GM12878 (cell line): ENCODE results near the gene ZNF81. TPM values are rescaled to one million over a fixed set of nuclear protein-coding genes. Genes with fewer than 3 reads are reported as not detected.
A peak's percentile ranks its signal among the peaks of the same experiment; 100 is the strongest.

Experiments
- ATAC-seq: fragments of 200-7000 bp; cut with Tn5 transposase; 3 replicates; pipeline ENCODE4 v1.9.1; 2020; ENCODE audit warnings: mild to moderate bottlenecking, moderate library complexity
- Bru-seq: library from RNA; stranded (reverse); fragments of 400-500 nt; gene quantifications from one replicate; lab custom pipeline; 2021; lab: Mats Ljungman, UMichigan
- BruChase-seq, 2 experiments: library from RNA; stranded (reverse); fragments of 400-500 nt; gene quantifications; one replicate each; lab custom pipeline; 2021; lab: Mats Ljungman, UMichigan
- BruUV-seq: library from RNA; stranded (reverse); fragments of 400-500 nt; replicated peaks from 2 replicates; lab custom pipeline; 2021; lab: Mats Ljungman, UMichigan
- CTCF ChIA-PET: fragments of 300-600 bp; sonication (Branson Sonifier 250); formaldehyde crosslinking; extraction: SDS; loops from one replicate; lab custom pipeline; 2021; ENCODE audit warnings: inconsistent platforms; lab: Yijun Ruan, JAX
- POLR2A ChIA-PET: fragments of 350-600 bp; formaldehyde crosslinking; extraction: SDS; loops from one replicate; lab custom pipeline; 2021; ENCODE audit warnings: inconsistent platforms; lab: Charles Lee
- RAD21 ChIA-PET: fragments of 300-600 bp; sonication (Branson Sonifier 250); formaldehyde crosslinking; loops from one replicate; lab custom pipeline; 2023; ENCODE audit warnings: antibody characterized with exemption; ENCODE audit not compliant: unreplicated experiment; lab: Charles Lee
- SMC1A ChIA-PET: fragments of 300-600 bp; sonication (Branson Sonifier 250); formaldehyde crosslinking; loops from one replicate; lab custom pipeline; 2023; ENCODE audit not compliant: unreplicated experiment, uncharacterized antibody; lab: Charles Lee
- DNase-seq: peaks from one replicate; pipeline ENCODE4 v3.0.0-alpha.2; 2011; ENCODE audit warnings: low read depth, low spot score
- FAIRE-seq: peaks from 3 replicates; lab custom pipeline; 2011; peaks lifted over from hg19 to GRCh38; lab: Jason Lieb, UNC
- H2AFZ ChIP-seq: 2 replicates; pipeline ENCODE4 v1.6.0; 2011; ENCODE audit warnings: low read depth, low read length, control low read depth; ENCODE audit not compliant: control insufficient read depth
- H3K27ac ChIP-seq: 2 replicates; pipeline ENCODE4 v1.5.1; 2011; ENCODE audit warnings: control low read depth; ENCODE audit not compliant: control insufficient read depth, insufficient read depth
- H3K27me3 ChIP-seq, 2 experiments: replicated peaks in 1 of 2; 2 replicates each; pipeline versions ENCODE4 v1.6.0 to v1.6.1; 2011; ENCODE audit warnings: low read length in 1 of 2; ENCODE audit not compliant: control insufficient read depth in 2 of 2, insufficient read depth in 2 of 2
- H3K36me3 ChIP-seq, 2 experiments: 2 replicates each; pipeline ENCODE4 v1.5.1; 2011; ENCODE audit warnings: low read length in 1 of 2; ENCODE audit not compliant: control insufficient read depth in 2 of 2, insufficient read depth in 2 of 2
- H3K4me1 ChIP-seq: 2 replicates; pipeline ENCODE4 v1.6.1; 2011; ENCODE audit warnings: mild to moderate bottlenecking, low read length, moderate library complexity, mixed read lengths; ENCODE audit not compliant: control insufficient read depth, insufficient read depth
- H3K4me2 ChIP-seq: 2 replicates; pipeline ENCODE4 v1.6.0; 2011; ENCODE audit warnings: control low read depth; ENCODE audit not compliant: control insufficient read depth, insufficient read depth
- H3K4me3 ChIP-seq: fragments of 200-600 bp; sonication (generic); 2 replicates; pipeline ENCODE4 v1.5.1; 2016
- H3K79me2 ChIP-seq: 2 replicates; pipeline ENCODE4 v1.6.0; 2011; ENCODE audit warnings: low read length; ENCODE audit not compliant: control insufficient read depth, insufficient read depth
- H3K9ac ChIP-seq: 2 replicates; pipeline ENCODE4 v1.8.0; 2011; ENCODE audit warnings: low read length, control low read depth, mixed read lengths; ENCODE audit not compliant: control insufficient read depth, insufficient read depth
- H3K9me3 ChIP-seq: replicated peaks from 3 replicates; pipeline ENCODE4 v1.5.1; 2011; ENCODE audit warnings: mild to moderate bottlenecking, low read length; ENCODE audit not compliant: control insufficient read depth, insufficient read depth
- H4K20me1 ChIP-seq: 2 replicates; pipeline ENCODE4 v1.6.0; 2011; ENCODE audit not compliant: control insufficient read depth, insufficient read depth
- BHLHE40 ChIP-seq, 2 experiments: fragments of 450-650 bp in 1 of 2; IDR thresholded peaks; 2 replicates each; pipeline ENCODE4 v1.6.1; 2011 to 2017; ENCODE audit warnings: low read depth in 2 of 2, borderline replicate concordance in 1 of 2, improper control_type of control experiment in 1 of 2, low read length in 1 of 2, mild to moderate bottlenecking in 1 of 2
- EP300 ChIP-seq, 2 experiments: fragments of 150-350 bp in 1 of 2; IDR thresholded peaks; 2 replicates each; pipeline ENCODE4 v1.6.1; 2011 to 2012; ENCODE audit warnings: low read depth in 2 of 2, low read length in 2 of 2, borderline replicate concordance in 1 of 2, improper control_type of control experiment in 1 of 2, inconsistent platforms in 1 of 2; ENCODE audit not compliant: control insufficient read depth in 1 of 2
- IKZF2 ChIP-seq, 2 experiments: fragments of 450-650 bp; IDR thresholded peaks; 2 replicates each; pipeline ENCODE4 v1.6.1; 2017; ENCODE audit warnings: mild to moderate bottlenecking in 2 of 2, moderate library complexity in 2 of 2
- PML ChIP-seq: IDR thresholded peaks from 2 replicates; pipeline ENCODE4 v1.6.1; 2012; ENCODE audit warnings: low read length, inconsistent platforms
- POLR2A ChIP-seq: IDR thresholded peaks from 2 replicates; pipeline ENCODE4 v1.6.1; 2011; ENCODE audit warnings: low read depth, mild to moderate bottlenecking, low read length
- RCOR1 ChIP-seq: conservative IDR thresholded peaks from 2 replicates; pipeline ENCODE4 v1.6.1; 2012; ENCODE audit warnings: low read depth, low read length, improper control_type of control experiment
- WGBS: methylation state at CpG from one replicate; pipeline ENCODE4 v1.1.6; 2016; ENCODE audit warnings: low lambda C conversion rate; ENCODE audit not compliant: insufficient replicate concordance, insufficient coverage; ENCODE audit errors: missing lambda C conversion rate; 5-methylcytosine and 5-hydroxymethylcytosine counted together
- in situ Hi-C: fragments of 300-500 bp; cut with MboI; formaldehyde crosslinking; loops from 9 replicates; pipeline ENCODE4 v1.14.3; 2018; ENCODE audit warnings: mixed read lengths
- intact Hi-C: fragments of 100-400 bp; cut with micrococcal nuclease; formaldehyde crosslinking; loops from one replicate; pipeline ENCODE4 v1.14.2; 2022; ENCODE audit not compliant: unreplicated experiment
- long read RNA-seq, 2 experiments: library from polyadenylated mRNA; unstranded; transcript quantifications; one replicate each; pipeline ENCODE4 v2.0.0, GENCODE V29; 2019 to 2020
- polyA minus RNA-seq, 3 experiments: library from RNA; depleted of rRNA, polyadenylated mRNA; stranded (reverse); fragments of >200 nt; gene quantifications; 2 replicates each; pipeline ENCODE4 v1.2.3, GENCODE V29; 2011
- polyA plus RNA-seq, 11 experiments: library from polyadenylated mRNA; depleted of rRNA in 4 of 11; unstranded in 6 of 11; stranded (reverse) in 5 of 11; fragments of >200 nt; fragmentation: Nextera tagmentation in 4 of 11; fragmentation: Illumina TruSeq in 1 of 11; extraction: Ambion mirVana in 4 of 11; extraction: Trizol in 1 of 11; gene quantifications; 1 replicate in 1 of 11; 2 replicates in 10 of 11; pipeline versions ENCODE4 v1.2.1 to v1.2.3, GENCODE V29; 2011 to 2016; ENCODE audit warnings: inconsistent platforms in 2 of 11, missing spikeins in 2 of 11, low read depth in 1 of 11
- total RNA-seq, 4 experiments: library from RNA; depleted of rRNA in 3 of 4; stranded (reverse); fragments of >200 nt in 3 of 4; fragmentation: Illumina TruSeq in 1 of 4; extraction: Trizol in 1 of 4; gene quantifications; 2 replicates each; pipeline versions ENCODE4 v1.2.1 to v1.2.3, GENCODE V29; 2013 to 2021
- TF ChIP-seq, protein P1 (sequence below): fragments of 450-650 bp; IDR thresholded peaks from 2 replicates; pipeline ENCODE4 v1.6.1; 2016; ENCODE audit warnings: mild to moderate bottlenecking, moderate library complexity, borderline replicate concordance
- TF ChIP-seq, protein P2 (sequence below): IDR thresholded peaks from 2 replicates; pipeline ENCODE4 v1.6.1; 2012; ENCODE audit warnings: low read depth, low read length, improper control_type of control experiment
- TF ChIP-seq, protein P3 (sequence below): fragments of 450-650 bp; IDR thresholded peaks from 2 replicates; pipeline ENCODE4 v1.6.1; 2016; ENCODE audit warnings: mild to moderate bottlenecking

ZNF81 gene
- total RNA-seq (2013; cell fraction: nucleolus; rRNA removed), result 18.0 and 20.0 TPM in 2 replicates
- 5.1 and 5.2 TPM in 2 replicates for total RNA-seq (2014; rRNA removed)
- total RNA-seq (2014; rRNA removed; fragmentation: Illumina TruSeq; extraction: Trizol), result 5.4 and 5.9 TPM in 2 replicates
- 7.2 and 7.5 TPM in 2 replicates for total RNA-seq (2021)
- 2.4 TPM for polyA plus RNA-seq (2011; ENCODE audit: low read depth)
- 5.5 and 6.1 TPM in 2 replicates for polyA plus RNA-seq (2011; rRNA removed)
- 3.2 and 4.4 TPM in 2 replicates for polyA plus RNA-seq (2011; cell fraction: cytosol; rRNA removed)
- 6.3 and 6.8 TPM in 2 replicates for polyA plus RNA-seq (2011; cell fraction: nucleus; rRNA removed)
- polyA plus RNA-seq (2012), result 2.1 and 3.5 TPM in 2 replicates
- 4.3 and 4.9 TPM in 2 replicates for polyA plus RNA-seq (2014; fragmentation: Illumina TruSeq; extraction: Trizol)
- polyA plus RNA-seq (2014; fragmentation: Nextera tagmentation; extraction: Ambion mirVana), result 1 to 10 TPM; 3.4 to 4.3 TPM
- 2.6 and 4.4 TPM in 2 replicates for polyA plus RNA-seq (2014; rRNA removed)
- polyA plus RNA-seq (2016; fragmentation: Nextera tagmentation; extraction: Ambion mirVana), result 1 to 10 TPM; 3.8 to 4.1 TPM
- 9.4 and 13.3 TPM in 2 replicates for polyA minus RNA-seq (2011; rRNA and poly(A)+ RNA removed)
- polyA minus RNA-seq (2011; cell fraction: cytosol; rRNA and poly(A)+ RNA removed), result 2.8 and 3.7 TPM in 2 replicates
- polyA minus RNA-seq (2011; cell fraction: nucleus; rRNA and poly(A)+ RNA removed), result 5.7 and 10.4 TPM in 2 replicates
- percentile 58 among the genes with signal in this experiment for Bru-seq, nascent RNA
- BruChase-seq, experiment 1, labeled RNA remaining after a 6-hour chase, result percentile 61 among the genes with signal in this experiment
- BruChase-seq, experiment 2, labeled RNA remaining after a 2-hour chase, result percentile 64 among the genes with signal in this experiment
- long read RNA-seq, experiment 1, partial matches to known transcripts, result 0 of 2 reads
- long read RNA-seq, experiment 1, other reads (novel, unspliced or antisense), result 2 of 2 reads
- long read RNA-seq, experiment 2, partial matches to known transcripts, result 0 of 5 reads
- long read RNA-seq, experiment 2, other reads (novel, unspliced or antisense), result 5 of 5 reads

DNA sequence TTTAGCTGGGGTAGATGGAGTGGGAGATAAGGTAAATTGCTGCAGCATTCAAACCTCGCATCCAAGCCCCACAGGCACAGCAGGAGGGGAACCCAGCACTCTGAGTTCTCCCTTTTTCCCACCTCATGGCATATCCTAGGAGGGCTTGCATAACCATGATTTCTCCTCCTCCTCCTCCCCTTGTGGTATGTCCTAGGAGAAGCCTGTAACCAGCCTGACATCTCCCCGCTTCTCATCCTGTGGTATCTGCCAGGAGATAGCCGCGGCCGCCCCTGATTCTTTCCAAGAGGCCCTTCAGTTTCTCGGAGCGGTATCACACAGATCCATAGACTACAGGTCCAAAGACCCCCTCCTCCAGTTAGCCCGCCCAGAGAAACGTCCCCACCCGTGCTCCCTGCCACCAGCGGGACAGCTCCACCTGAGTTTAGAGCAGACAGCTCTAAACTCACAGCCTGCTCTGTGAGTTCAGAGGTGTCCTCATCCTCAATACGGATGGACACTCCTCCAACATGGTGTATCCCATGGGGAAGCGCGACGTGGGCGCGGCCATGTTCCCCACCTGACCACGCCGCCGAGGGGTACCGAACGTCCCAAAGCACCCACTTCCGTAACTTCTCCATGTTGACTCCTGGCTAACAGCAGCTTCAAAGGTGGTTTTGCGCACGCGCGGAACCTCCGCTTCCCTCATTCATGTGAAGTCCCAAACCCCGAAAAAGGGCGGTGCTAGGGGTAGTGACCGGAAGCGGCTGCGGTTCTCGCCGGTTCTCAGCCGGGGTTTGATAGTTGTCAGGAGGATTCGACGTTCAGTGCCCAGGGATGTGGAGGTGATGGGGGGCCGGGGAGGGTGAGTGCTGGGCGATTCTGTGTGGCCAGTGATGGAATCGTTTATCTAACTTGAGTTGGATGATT lies at the start of gene ZNF81:
ZNF81 (plus strand) TSS at position 739 of the 909 bp plus-strand sequence. CDS start 9,366 bp downstream, outside the sequence.
- Histone ChIP-seq H3K36me3 (no peaks in the 10 kb centered on the region), H3K4me2 (peak within 1 kb of the TSS; percentile 70), H3K9ac (peak within 1 kb of the TSS; percentile 74), H3K9me3 (no peaks in the 10 kb centered on the region; the same call in 2 of the 3 replicates), H3K27me3 (no peaks in the 10 kb centered on the region), H3K27ac (peak within 1 kb of the TSS; percentile 50), H3K4me1 (no peaks in the 10 kb centered on the region), H3K79me2 (peaks cover 10% of the 10 kb centered on the region; the same call in 1 of the 2 replicates), H4K20me1 (no peaks in the 10 kb centered on the region), H2AFZ (peak within 1 kb of the TSS; percentile 79), H3K4me3 (peak within 1 kb of the TSS; percentile 66)
- WGBS, result 18% methylated on average over 41 of the region's 41 CpGs
- ATAC-seq (peak; percentile 97), FAIRE-seq (peak; percentile 71), DNase-seq (peak; percentile 91)
- ChIA-PET RAD21 (interaction anchor here (0.9 to 1.2 kb wide), 2 partner anchors 17 to 191 kb away, joined by 3 to 5 read pairs; no protein-coding TSS in a partner anchor), CTCF (interaction anchor here (0.7 to 3.4 kb wide), 7 partner anchors 10 to 194 kb away, joined by 3 to 11 read pairs (median 4); no protein-coding TSS in a partner anchor), POLR2A (interaction anchor here (1.7 to 2.1 kb wide), 2 partner anchors 105 to 185 kb away, joined by 3 to 5 read pairs; no protein-coding TSS in a partner anchor), SMC1A (interaction anchor here (1.2 to 2.3 kb wide), 10 partner anchors 10 to 189 kb away, joined by 3 to 9 read pairs (median 5); no protein-coding TSS in a partner anchor)
- intact Hi-C loops, result loop anchor here (5.0 kb wide), 2 partner anchors 179 to 274 kb away; partner anchors contain the start of genes ARAF and UXT
- BruUV-seq, result TSS peak; percentile 73
- in situ Hi-C loops, result no loop called here
- TF ChIP-seq, protein P1, sequence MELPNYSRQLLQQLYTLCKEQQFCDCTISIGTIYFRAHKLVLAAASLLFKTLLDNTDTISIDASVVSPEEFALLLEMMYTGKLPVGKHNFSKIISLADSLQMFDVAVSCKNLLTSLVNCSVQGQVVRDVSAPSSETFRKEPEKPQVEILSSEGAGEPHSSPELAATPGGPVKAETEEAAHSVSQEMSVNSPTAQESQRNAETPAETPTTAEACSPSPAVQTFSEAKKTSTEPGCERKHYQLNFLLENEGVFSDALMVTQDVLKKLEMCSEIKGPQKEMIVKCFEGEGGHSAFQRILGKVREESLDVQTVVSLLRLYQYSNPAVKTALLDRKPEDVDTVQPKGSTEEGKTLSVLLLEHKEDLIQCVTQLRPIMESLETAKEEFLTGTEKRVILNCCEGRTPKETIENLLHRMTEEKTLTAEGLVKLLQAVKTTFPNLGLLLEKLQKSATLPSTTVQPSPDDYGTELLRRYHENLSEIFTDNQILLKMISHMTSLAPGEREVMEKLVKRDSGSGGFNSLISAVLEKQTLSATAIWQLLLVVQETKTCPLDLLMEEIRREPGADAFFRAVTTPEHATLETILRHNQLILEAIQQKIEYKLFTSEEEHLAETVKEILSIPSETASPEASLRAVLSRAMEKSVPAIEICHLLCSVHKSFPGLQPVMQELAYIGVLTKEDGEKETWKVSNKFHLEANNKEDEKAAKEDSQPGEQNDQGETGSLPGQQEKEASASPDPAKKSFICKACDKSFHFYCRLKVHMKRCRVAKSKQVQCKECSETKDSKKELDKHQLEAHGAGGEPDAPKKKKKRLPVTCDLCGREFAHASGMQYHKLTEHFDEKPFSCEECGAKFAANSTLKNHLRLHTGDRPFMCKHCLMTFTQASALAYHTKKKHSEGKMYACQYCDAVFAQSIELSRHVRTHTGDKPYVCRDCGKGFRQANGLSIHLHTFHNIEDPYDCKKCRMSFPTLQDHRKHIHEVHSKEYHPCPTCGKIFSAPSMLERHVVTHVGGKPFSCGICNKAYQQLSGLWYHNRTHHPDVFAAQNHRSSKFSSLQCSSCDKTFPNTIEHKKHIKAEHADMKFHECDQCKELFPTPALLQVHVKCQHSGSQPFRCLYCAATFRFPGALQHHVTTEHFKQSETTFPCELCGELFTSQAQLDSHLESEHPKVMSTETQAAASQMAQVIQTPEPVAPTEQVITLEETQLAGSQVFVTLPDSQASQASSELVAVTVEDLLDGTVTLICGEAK, result peak; percentile 29; the same call in 1 of the 2 replicates
- TF ChIP-seq RCOR1 (0 out of 2 replicates have a peak, but pooled peaks have one; percentile 68), BHLHE40 (IDR thresholded peaks at IDR 0.05; ENCODE audit: borderline replicate concordance in 1 of 2, low read depth in 2 of 2, low read length in 1 of 2) (peak in 1 of 2 experiments; percentile 26; a peak in 1 of 4 replicates), POLR2A (peak; percentile 85), IKZF2 (IDR thresholded peaks at IDR 0.05) (peak; percentile 32 to 48; a peak in 2 of 4 replicates), PML (peak; percentile 48; the same call in 1 of the 2 replicates), EP300 (IDR thresholded peaks at IDR 0.05; ENCODE audit: borderline replicate concordance in 1 of 2, control insufficient read depth in 1 of 2, low read depth in 2 of 2, low read length in 2 of 2) (no peak)
- TF ChIP-seq, protein P2, sequence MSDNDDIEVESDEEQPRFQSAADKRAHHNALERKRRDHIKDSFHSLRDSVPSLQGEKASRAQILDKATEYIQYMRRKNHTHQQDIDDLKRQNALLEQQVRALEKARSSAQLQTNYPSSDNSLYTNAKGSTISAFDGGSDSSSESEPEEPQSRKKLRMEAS, result no peak
- TF ChIP-seq, protein P3, sequence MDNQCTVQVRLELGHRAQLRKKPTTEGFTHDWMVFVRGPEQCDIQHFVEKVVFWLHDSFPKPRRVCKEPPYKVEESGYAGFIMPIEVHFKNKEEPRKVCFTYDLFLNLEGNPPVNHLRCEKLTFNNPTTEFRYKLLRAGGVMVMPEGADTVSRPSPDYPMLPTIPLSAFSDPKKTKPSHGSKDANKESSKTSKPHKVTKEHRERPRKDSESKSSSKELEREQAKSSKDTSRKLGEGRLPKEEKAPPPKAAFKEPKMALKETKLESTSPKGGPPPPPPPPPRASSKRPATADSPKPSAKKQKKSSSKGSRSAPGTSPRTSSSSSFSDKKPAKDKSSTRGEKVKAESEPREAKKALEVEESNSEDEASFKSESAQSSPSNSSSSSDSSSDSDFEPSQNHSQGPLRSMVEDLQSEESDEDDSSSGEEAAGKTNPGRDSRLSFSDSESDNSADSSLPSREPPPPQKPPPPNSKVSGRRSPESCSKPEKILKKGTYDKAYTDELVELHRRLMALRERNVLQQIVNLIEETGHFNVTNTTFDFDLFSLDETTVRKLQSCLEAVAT, result 0 out of 2 replicates have a peak, but pooled peaks have one; percentile 33
